HepG2 (cell line): ENCODE results near the gene IP6K3. TPM values are rescaled to one million over a fixed set of nuclear protein-coding genes. Genes with fewer than 3 reads are reported as not detected.

ENCODE experiments used
- microRNA counts: library from miRNA; unstranded; fragments of <30 nt; microRNA quantifications from one replicate; lab custom pipeline; 2015
- microRNA-seq: library from miRNA; unstranded; fragments of <30 nt; microRNA quantifications from one replicate; pipeline ENCODE4, GENCODE V29; 2020
- polyA plus RNA-seq, 8 experiments: library from polyadenylated mRNA; depleted of rRNA in 3 of 8; stranded (reverse) in 7 of 8; unstranded in 1 of 8; fragments of >200 nt; fragmentation: Illumina TruSeq in 4 of 8; extraction: Trizol in 4 of 8; gene quantifications; 2 replicates each; pipeline versions ENCODE4 v1.2.1 to v1.2.3, GENCODE V29; 2011 to 2016; ENCODE audit warnings: low read depth in 4 of 8, missing spikeins in 1 of 8, mixed read lengths in 1 of 8; ENCODE audit not compliant: insufficient read depth in 1 of 8
- small RNA-seq, 3 experiments: library from RNA; depleted of rRNA; stranded (forward); fragments of <200 nt; gene quantifications; one replicate each; pipeline ENCODE3, GENCODE V24; 2012; ENCODE audit warnings: low read depth in 2 of 3, low replicate concordance in 1 of 3; ENCODE audit not compliant: insufficient read length in 3 of 3, insufficient read depth in 2 of 3
- total RNA-seq, 5 experiments: library from RNA; depleted of rRNA; stranded (reverse); fragments of >200 nt; fragmentation: Illumina TruSeq; extraction: Trizol; gene quantifications; 2 replicates each; pipeline ENCODE4 v1.2.3, GENCODE V29; 2016; ENCODE audit warnings: low read depth in 1 of 5

The IP6K3 gene
- total and polyA plus RNA-seq, 2 of the 13 experiments (the other 11 are each of a cell fraction or from before 2014, with no cell fraction given): 0.11 to 0.18 TPM

MicroRNAs within 50 kb of the gene (microRNA counts, 767-probe panel; counts per million panel counts)
- not detected for microRNA hsa-miR-3934 (lab: Ali Mortazavi, UCI)

Small RNAs within 50 kb of the gene (microRNA-seq; reads per million reads assigned to microRNA genes)
- gene MIR3934: 14.0 reads per million, percentile 51 among the genes with 10 or more reads in this experiment

Small RNAs within 50 kb of the gene (small RNA-seq; reads per million reads assigned to genes)
- 0 reads per million in 3 experiments for gene MIR3934

Other genes starting within 250 kb of the IP6K3 start
- 23.8 and 25.9 TPM in 2 replicates for gene BAK1, start 166.6 kb downstream of the IP6K3 start, total RNA-seq (2016; rRNA removed; fragmentation: Illumina TruSeq; extraction: Trizol)
- 15.0 and 22.2 TPM in 2 replicates for gene BAK1, start 166.6 kb downstream of the IP6K3 start, polyA plus RNA-seq (2011; rRNA removed)
- 3.4 and 3.8 TPM in 2 replicates for gene ITPR3, start 125.6 kb downstream of the IP6K3 start, total RNA-seq (2016; rRNA removed; fragmentation: Illumina TruSeq; extraction: Trizol)
- gene ITPR3, start 125.6 kb downstream of the IP6K3 start, polyA plus RNA-seq (2011; rRNA removed): 21.4 and 27.4 TPM in 2 replicates
- gene UQCC2, start 35.2 kb downstream of the IP6K3 start, total RNA-seq (2016; rRNA removed; fragmentation: Illumina TruSeq; extraction: Trizol): 238 and 273 TPM in 2 replicates
- 82.4 and 83.3 TPM in 2 replicates for gene UQCC2, start 35.2 kb downstream of the IP6K3 start, polyA plus RNA-seq (2011; rRNA removed)
- gene LEMD2, start 42.2 kb upstream of the IP6K3 start, total RNA-seq (2016; rRNA removed; fragmentation: Illumina TruSeq; extraction: Trizol): 17.9 and 45.2 TPM in 2 replicates
- 62.9 and 76.2 TPM in 2 replicates for gene LEMD2, start 42.2 kb upstream of the IP6K3 start, polyA plus RNA-seq (2011; rRNA removed)
- gene MLN, start 57.1 kb upstream of the IP6K3 start, total RNA-seq (2016; rRNA removed; fragmentation: Illumina TruSeq; extraction: Trizol): not detected in 2 replicates
- gene MLN, start 57.1 kb upstream of the IP6K3 start, polyA plus RNA-seq (2011; rRNA removed): not detected in 2 replicates